H1 (cell line): ENCODE data around the gene NAE1. TPM values are rescaled to one million over a fixed set of nuclear protein-coding genes. Genes with fewer than 3 reads are reported as not detected.

ENCODE experiments used
- E2F6 ChIP-seq: IDR thresholded peaks from 2 replicates; pipeline ENCODE4 v1.6.1; 2012; ENCODE audit warnings: inconsistent platforms
- polyA plus RNA-seq, 7 experiments: library from polyadenylated mRNA; depleted of rRNA in 3 of 7; stranded (reverse) in 5 of 7; unstranded in 2 of 7; fragments of >200 nt in 5 of 7; fragments of 200-250 nt in 2 of 7; gene quantifications; 1 replicate in 5 of 7; 2 replicates in 1 of 7; 4 replicates in 1 of 7; pipeline versions ENCODE4 v1.2.1 to v1.2.3, GENCODE V29; 2011 to 2013; ENCODE audit warnings: missing spikeins in 2 of 7, mixed read lengths in 2 of 7
- total RNA-seq: library from RNA; stranded (reverse); fragmentation: NEBNext Ultra II Directional; extraction: Animal tissue kit (Norgen Biotek cat#: 25700); gene quantifications from 2 replicates; pipeline ENCODE4 v1.2.1, GENCODE V29; 2021

NAE1 gene
- total and polyA plus RNA-seq, 2 of the 8 experiments (the other 6 are each of a cell fraction or from before 2014, with no cell fraction given), result 66.6 to 155 TPM

GRCh38 chr16:66824006-66824405 is 6.8 kb downstream of the NAE1 start (continued):
- no peak for TF ChIP-seq E2F6
